Fibroblast of villous mesenchyme (primary cell): Measurements from ENCODE around the gene NGF. TPM values are rescaled to one million over a fixed set of nuclear protein-coding genes. Genes with fewer than 3 reads are reported as not detected.
"Not testable (repeated sequence)": the region's sequence is repeated elsewhere in the genome, so short reads cannot be mapped to it uniquely, and the experiment has no call there.

Source experiments
- DNase-seq: peaks from one replicate; pipeline ENCODE4 v3.0.0-alpha.2; 2010; ENCODE audit warnings: low read depth
- H3K4me3 ChIP-seq: 2 replicates; pipeline ENCODE4 v1.5.1; 2011; ENCODE audit warnings: low read depth, mild to moderate bottlenecking, low read length
- total RNA-seq: library from RNA; depleted of rRNA; stranded (reverse); fragments of >200 nt; gene quantifications from 2 replicates; pipeline ENCODE4 v1.2.3, GENCODE V29; 2012
- TF ChIP-seq, protein P1 (sequence below): IDR thresholded peaks from 2 replicates; pipeline ENCODE4 v1.5.1; 2012; ENCODE audit warnings: low read depth, mild to moderate bottlenecking, low read length; ENCODE audit not compliant: insufficient read depth

The NGF gene
- total RNA-seq, 1 donor = 0.86 TPM

DNA sequence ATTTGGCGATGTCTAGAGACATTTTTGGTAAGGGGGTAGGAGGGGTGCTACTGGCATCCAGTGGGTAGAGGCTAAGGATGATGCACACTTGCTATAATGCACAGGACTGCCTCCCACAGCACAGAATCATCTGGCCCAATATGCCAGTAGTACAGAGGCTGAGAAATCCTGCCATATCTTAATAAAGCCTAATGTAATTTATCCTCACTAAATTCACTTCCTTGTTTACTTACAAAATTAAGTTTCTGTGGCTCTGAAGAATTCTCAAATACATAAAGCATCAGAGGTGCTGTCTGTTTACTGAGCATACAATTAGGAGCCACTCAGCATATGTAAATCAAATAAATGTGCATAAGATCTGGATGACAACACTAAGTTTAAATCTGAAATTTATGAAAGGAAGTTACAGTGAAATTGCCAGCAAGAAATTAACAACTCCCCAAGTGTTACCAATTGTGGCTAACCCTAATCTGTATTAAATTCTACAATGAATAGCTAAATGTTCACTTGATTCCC, 26.5 kb downstream of the NGF start:
- no peak for DNase-seq
- H3K4me3 ChIP-seq = no peak overlapping the region
- TF ChIP-seq, protein P1, sequence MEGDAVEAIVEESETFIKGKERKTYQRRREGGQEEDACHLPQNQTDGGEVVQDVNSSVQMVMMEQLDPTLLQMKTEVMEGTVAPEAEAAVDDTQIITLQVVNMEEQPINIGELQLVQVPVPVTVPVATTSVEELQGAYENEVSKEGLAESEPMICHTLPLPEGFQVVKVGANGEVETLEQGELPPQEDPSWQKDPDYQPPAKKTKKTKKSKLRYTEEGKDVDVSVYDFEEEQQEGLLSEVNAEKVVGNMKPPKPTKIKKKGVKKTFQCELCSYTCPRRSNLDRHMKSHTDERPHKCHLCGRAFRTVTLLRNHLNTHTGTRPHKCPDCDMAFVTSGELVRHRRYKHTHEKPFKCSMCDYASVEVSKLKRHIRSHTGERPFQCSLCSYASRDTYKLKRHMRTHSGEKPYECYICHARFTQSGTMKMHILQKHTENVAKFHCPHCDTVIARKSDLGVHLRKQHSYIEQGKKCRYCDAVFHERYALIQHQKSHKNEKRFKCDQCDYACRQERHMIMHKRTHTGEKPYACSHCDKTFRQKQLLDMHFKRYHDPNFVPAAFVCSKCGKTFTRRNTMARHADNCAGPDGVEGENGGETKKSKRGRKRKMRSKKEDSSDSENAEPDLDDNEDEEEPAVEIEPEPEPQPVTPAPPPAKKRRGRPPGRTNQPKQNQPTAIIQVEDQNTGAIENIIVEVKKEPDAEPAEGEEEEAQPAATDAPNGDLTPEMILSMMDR = no peak

DNA sequence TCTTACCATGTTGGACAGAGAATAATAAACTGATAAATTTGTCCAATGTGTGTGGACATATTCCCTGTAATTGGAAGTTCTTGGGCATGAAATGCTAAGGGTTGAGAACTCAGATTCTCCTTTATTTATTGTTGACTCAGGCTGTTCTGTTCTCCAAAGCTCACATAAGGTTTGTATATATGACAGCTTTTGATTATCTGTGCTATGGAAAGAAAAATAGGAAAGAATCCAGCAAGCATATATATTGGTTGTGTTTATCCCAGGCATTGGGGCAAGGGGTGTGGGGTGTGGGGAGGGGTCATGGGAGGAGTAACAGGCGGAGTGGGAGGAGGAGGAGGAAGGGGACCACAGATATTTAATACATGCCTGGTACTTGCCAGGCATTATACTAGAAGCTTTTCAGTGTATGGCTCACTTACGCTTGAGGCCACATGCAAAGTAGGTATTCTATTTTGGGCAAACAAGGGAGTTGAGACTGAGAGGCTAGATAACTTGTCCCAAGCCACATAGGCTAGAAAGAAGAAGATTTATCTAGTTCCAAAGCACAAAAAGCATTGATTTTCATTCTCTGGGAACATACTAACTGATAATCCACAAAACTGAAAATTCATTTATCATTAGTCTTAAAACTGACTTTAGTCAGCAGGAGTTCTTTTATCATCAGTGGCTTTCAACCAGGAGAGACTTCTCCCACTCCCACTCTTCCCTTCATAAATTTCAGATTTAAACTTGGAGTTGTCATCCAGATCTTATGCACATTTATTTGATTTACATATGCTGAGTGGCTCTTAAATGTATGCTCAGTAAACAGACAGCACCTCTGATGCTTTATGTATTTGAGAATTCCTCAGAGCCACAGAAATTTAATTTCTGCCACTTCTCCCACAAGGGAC, 27.2 kb downstream of the NGF start:
- TF ChIP-seq, protein P1 = no peak
- H3K4me3 ChIP-seq = no peak overlapping the region

DNA sequence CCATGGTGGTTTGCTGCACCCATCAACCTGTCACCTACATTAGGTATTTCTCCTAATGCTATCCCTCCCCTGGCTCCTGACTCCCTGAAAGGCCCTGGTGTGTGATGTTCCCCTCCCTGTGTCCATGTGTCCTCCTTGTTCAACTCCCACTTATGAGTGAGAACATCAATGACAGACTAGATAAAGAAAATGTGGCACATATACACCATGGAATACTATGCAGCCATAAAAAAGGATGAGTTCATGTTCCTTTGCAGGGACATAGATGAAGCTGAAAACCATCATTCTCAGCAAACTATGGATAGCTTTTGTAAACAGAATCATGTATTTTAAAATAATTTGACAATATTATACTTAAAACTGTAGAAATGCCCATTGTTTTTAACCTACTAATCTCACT, 28.5 kb downstream of the NGF start:
- not testable (repeated sequence) for H3K4me3 ChIP-seq, DNase-seq

More for the DNA sequence above, 27.2 kb downstream of the NGF start:
- DNase-seq = no peak

DNA sequence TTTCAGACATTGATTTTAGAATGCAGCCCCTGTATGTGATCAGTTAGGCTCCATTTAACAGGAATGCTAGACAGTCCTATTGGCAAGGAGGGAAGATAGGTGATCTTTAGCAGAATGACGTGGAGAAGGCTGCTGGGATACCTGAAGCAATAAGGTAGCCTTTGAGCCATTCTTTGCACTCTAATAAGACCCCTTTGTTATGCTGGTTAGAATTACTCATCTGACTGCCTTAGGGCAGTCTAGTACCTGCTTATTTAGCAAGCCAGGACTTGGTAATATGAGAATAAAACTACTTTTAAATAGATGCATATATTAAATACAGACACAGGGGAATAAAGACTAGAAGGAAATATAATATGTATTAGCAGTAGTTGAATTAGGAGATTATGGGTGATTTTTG, 29.1 kb downstream of the NGF start:
- TF ChIP-seq, protein P1 = no peak
- no peak for DNase-seq
- H3K4me3 ChIP-seq = no peak overlapping the region

DNA sequence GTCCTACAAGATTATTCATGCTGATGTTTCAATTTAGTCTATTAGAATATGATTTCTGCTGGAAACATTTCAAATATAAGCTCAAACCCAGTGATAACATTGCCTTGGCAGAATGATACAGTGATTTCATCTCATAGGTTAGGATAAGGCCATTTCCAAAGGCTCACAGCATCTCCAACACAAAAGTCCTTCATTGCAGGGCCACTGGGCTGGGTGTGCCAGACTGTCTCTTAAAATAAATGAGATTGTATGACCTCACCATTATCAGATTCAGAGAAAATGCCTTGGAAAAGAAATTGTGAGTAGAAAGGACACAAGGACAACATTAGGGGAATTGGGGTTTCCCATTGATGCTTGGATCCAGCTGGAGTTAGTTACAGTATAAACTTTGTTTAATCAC, 30.4 kb downstream of the NGF start:
- TF ChIP-seq, protein P1 = no peak
- DNase-seq = no peak
- no peak overlapping the region for H3K4me3 ChIP-seq

DNA sequence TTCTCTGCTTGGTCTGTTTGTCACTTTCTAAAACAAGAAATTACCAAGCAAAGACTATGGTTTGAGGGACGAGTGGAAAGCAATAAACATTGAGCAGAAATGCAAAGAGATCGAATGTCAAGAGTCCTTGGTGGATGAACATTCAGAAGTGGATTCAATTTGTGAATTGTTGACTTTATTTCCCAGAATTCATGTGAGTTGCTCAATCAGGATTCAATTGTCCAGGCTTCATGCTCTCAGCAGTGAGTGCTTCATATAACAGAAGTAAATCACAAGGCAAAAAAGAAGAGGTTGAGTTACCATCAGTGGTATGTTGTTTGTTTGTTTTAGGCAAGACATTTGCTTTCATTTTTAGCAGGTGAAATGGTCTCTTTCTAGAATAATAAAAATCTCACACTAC, 31.9 kb downstream of the NGF start:
- TF ChIP-seq, protein P1 = no peak
- no peak for DNase-seq
- no peak overlapping the region for H3K4me3 ChIP-seq

DNA sequence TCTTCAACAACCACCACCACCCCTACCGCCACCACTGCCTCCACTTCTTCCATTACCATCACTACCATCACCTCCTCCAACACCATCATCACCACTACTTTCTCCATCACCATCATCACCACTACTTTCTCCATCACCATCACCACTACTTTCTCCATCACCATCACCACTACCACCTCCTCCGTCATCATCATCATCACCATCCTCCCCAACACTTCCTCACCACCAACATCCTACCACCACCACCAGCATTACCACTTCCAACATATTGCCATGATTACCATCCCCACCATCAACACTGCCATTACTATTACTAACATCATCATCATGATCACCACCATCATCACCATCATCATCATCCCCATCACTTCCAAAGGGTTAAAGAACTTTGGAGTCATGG, 34.7 kb downstream of the NGF start:
- TF ChIP-seq, protein P1 = no peak
- H3K4me3 ChIP-seq = no peak overlapping the region
- no peak for DNase-seq
